ENCODE results near the gene PCDHA6.
"Not testable (repeated sequence)": the region's sequence is repeated elsewhere in the genome, so short reads cannot be mapped to it uniquely, and the experiment has no call there.

The PCDHA6 gene

GRCh38 chr5:140870221-140871201, 42.8 kb downstream of the PCDHA6 start:
- Mint-ChIP-seq H3K27ac (no peak overlapping the region), H3K4me3 (no peak overlapping the region), H3K36me3 (peaks cover 3% of the 10 kb centered on the region), H3K9me3 (peaks cover 11% of the 10 kb centered on the region), H3K4me1 (no peaks in the 10 kb centered on the region), H3K27me3 (peaks cover 28% of the 10 kb centered on the region)

GRCh38 chr5:140875085-140876065, 47.6 kb downstream of the PCDHA6 start, which contains the start of gene PCDHA12:
TSS of gene PCDHA12 (plus strand) at chr5:140875308. CDS start at chr5:140875473, 165 bp downstream.
- Mint-ChIP-seq H3K4me3 (no peak within 1 kb of the TSS), H3K9me3 (peaks cover 20% of the 10 kb centered on the region), H3K36me3 (peaks cover 5% of the 10 kb centered on the region), H3K27me3 (peaks cover 37% of the 10 kb centered on the region), H3K27ac (no peak within 1 kb of the TSS), H3K4me1 (no peaks in the 10 kb centered on the region)

- not testable (repeated sequence) for H3K4me3 Mint-ChIP-seq, H3K4me1 Mint-ChIP-seq, H3K27ac Mint-ChIP-seq
- Mint-ChIP-seq H3K36me3 (peaks cover 12% of the 10 kb centered on the region), H3K27me3 (peaks cover 45% of the 10 kb centered on the region), H3K9me3 (peaks cover 32% of the 10 kb centered on the region)
Measured at GRCh38 chr5:140876541-140877261, 48.9 kb downstream of the PCDHA6 start.

GRCh38 chr5:140877262-140877581, 49.5 kb downstream of the PCDHA6 start:
- Mint-ChIP-seq H3K9me3 (peaks cover 30% of the 10 kb centered on the region), H3K27ac (no peak overlapping the region), H3K36me3 (peaks cover 14% of the 10 kb centered on the region), H3K27me3 (peaks cover 43% of the 10 kb centered on the region), H3K4me1 (no peaks in the 10 kb centered on the region), H3K4me3 (no peak overlapping the region)
